Effector memory CD4-positive, alpha-beta T cell (primary cell): ENCODE measurements around the gene HEPHL1.
"Not testable (repeated sequence)": the region's sequence is repeated elsewhere in the genome, so short reads cannot be mapped to it uniquely, and the experiment has no call there.

Experiments
- DNase-seq, 3 donors: peaks; one replicate each; pipeline ENCODE4 v3.0.0-alpha.2; 2020
- H3K27ac ChIP-seq: 2 replicates; pipeline ENCODE4 v1.7.0; 2013; ENCODE audit warnings: mild to moderate bottlenecking, low read length, moderate library complexity; ENCODE audit not compliant: insufficient read depth, poor library complexity, severe bottlenecking
- H3K27me3 ChIP-seq: replicated peaks from 2 replicates; pipeline ENCODE4 v1.7.0; 2013; ENCODE audit warnings: mild to moderate bottlenecking, low read length; ENCODE audit not compliant: insufficient read depth, control insufficient read depth, poor library complexity, severe bottlenecking
- H3K36me3 ChIP-seq: 2 replicates; pipeline ENCODE4 v1.7.0; 2013; ENCODE audit warnings: mild to moderate bottlenecking, low read length, moderate library complexity; ENCODE audit not compliant: control insufficient read depth, insufficient read depth
- H3K4me1 ChIP-seq: 2 replicates; pipeline ENCODE4 v1.7.0; 2013; ENCODE audit warnings: low read length, mild to moderate bottlenecking; ENCODE audit not compliant: control insufficient read depth, insufficient read depth, poor library complexity, severe bottlenecking
- H3K4me3 ChIP-seq: 2 replicates; pipeline ENCODE4 v1.7.0; 2013; ENCODE audit warnings: low read length, low read depth, mild to moderate bottlenecking; ENCODE audit not compliant: insufficient read depth, poor library complexity, severe bottlenecking
- H3K9me3 ChIP-seq: 2 replicates; pipeline ENCODE4 v1.7.0; 2013; ENCODE audit warnings: mild to moderate bottlenecking, low read length, moderate library complexity; ENCODE audit not compliant: control insufficient read depth

Gene HEPHL1

DNA sequence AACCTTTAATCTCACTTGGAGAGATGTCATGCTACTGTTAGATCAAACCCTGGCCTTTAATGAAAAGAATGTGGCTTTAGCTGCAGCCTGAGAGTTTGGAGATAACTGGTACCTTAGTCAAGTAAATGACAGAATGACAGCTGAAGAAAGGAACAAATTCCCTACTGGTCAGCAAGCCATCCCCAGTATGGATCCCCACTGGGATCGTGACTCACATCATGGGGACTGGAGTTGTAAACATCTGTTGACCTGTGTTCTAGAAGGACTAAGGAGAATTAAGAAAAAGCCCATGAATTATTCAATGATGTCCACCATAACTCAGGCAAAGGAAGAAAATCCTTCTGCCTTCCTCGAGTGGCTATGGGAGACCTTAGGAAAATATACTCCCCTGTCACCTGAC lies 99.4 kb downstream of the HEPHL1 start:
- not testable (repeated sequence) for DNase-seq, H3K27ac ChIP-seq, H3K36me3 ChIP-seq, H3K4me1 ChIP-seq, H3K4me3 ChIP-seq, H3K9me3 ChIP-seq, H3K27me3 ChIP-seq

DNA sequence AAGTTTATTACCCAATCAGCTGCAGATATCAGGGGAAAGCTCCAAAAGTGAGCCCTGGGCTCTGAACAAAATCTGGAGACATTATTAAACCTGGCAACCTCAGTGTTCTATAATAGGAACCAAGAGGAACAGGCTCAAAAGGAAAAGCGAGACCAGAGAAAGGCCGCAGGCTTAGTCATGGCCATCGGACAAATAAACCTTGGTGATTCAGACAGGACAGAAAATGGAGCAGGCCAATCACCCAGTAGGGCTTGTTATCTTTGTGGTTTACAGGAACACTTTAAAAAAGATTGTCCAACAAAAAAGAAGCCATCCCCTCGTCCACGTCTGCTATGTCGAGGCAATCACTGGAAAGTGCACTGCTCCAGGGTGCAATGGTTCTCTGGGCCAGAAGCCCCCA lies 99.8 kb downstream of the HEPHL1 start:
- peaks cover 3% of the 10 kb centered on the region for H3K27me3 ChIP-seq
- no peaks in the 10 kb centered on the region for H3K36me3 ChIP-seq
- no peak overlapping the region for H3K27ac ChIP-seq
- H3K9me3 ChIP-seq, result no peaks in the 10 kb centered on the region
- DNase-seq, result no peak
- H3K4me1 ChIP-seq, result no peaks in the 10 kb centered on the region
- no peak overlapping the region for H3K4me3 ChIP-seq

DNA sequence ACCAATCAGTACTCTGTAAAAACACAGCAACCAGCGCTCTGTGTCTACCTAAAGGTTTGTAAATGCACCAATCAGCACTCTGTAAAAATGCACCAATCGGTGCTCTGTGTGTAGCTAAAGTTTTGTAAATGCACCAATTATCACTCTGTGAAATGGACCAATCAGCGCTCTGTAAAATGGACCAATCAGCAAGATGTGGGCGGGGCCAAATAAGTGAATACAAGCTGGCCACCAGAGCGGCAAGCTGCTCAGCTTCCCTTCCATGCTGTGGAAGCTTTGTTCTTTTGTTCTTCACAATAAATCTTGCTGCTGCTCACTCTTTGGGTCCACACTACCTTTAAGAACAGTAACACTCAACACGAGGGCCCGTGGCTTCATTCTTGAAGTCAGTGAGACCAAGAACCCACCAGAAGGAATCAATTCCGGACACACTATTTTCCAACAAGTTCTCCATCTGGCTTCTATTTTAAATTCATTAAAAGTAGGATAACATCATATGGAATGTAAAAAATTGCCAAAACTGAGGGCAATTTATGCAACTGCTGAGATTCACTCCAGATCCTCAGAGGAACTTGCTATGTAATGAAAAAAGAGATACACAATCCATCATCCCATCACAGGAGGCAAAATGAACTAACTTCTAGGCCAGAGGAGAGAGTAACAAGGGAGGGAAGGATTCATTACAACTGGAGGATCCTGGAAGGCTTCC lies 104.4 kb downstream of the HEPHL1 start:
- peaks cover 14% of the 10 kb centered on the region for H3K4me1 ChIP-seq
- no peaks in the 10 kb centered on the region for H3K9me3 ChIP-seq
- H3K27me3 ChIP-seq, result no peaks in the 10 kb centered on the region
- DNase-seq, result no peak
- H3K36me3 ChIP-seq, result no peaks in the 10 kb centered on the region
- H3K27ac ChIP-seq, result no peak overlapping the region
- H3K4me3 ChIP-seq, result no peak overlapping the region

DNA sequence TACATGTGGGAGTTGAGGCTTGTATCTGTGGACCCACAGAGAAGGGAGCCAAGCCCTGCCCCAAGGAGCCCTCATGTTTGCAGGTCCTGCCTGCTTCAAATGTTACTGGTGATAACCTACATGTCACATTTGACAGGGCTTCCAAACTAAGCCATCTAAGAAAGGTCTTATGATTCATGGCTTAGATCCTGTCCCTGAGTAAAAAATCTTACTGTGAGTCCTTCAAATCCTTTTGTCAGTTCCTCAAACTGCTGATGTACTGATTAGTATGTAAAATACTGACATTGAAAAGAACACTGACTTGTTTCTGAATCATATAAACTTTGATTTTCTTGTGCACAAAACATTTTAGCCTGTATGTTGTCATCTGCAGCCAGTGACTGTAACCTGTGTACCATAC lies 106.5 kb downstream of the HEPHL1 start:
- H3K36me3 ChIP-seq, result no peaks in the 10 kb centered on the region
- no peaks in the 10 kb centered on the region for H3K27me3 ChIP-seq
- H3K4me1 ChIP-seq, result peaks cover 17% of the 10 kb centered on the region
- peak overlapping the region; percentile 76 for H3K4me3 ChIP-seq
- no peaks in the 10 kb centered on the region for H3K9me3 ChIP-seq
- no peak for DNase-seq
- peak overlapping the region; percentile 72 for H3K27ac ChIP-seq

DNA sequence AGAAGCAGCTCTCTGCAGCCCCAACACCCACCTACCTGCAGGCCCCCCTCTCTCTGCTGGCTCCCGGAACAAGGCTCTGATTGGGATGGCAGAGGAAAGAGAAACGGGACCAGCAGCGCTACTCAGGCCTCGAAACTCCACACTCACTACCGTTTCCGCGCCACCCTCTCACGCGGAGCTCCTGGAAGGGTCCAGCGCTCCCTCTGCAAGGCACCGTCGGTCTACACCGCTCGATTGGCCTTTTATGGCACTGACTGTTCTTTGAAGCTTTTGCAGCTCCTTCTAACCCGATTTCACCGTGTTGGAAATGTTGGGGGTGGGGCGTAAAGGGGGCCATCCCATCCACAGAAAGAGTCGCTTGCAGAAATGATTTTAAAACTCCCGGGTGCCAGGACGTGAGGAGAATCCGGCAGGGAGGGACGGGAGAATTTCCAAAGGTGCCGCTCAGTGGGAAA lies 107.2 kb downstream of the HEPHL1 start:
- H3K4me3 ChIP-seq, result peak overlapping the region; percentile 76
- H3K36me3 ChIP-seq, result no peaks in the 10 kb centered on the region
- peaks cover 17% of the 10 kb centered on the region for H3K4me1 ChIP-seq
- no peaks in the 10 kb centered on the region for H3K27me3 ChIP-seq
- DNase-seq, result no peak
- peak overlapping the region; percentile 72 for H3K27ac ChIP-seq
- no peaks in the 10 kb centered on the region for H3K9me3 ChIP-seq

DNA sequence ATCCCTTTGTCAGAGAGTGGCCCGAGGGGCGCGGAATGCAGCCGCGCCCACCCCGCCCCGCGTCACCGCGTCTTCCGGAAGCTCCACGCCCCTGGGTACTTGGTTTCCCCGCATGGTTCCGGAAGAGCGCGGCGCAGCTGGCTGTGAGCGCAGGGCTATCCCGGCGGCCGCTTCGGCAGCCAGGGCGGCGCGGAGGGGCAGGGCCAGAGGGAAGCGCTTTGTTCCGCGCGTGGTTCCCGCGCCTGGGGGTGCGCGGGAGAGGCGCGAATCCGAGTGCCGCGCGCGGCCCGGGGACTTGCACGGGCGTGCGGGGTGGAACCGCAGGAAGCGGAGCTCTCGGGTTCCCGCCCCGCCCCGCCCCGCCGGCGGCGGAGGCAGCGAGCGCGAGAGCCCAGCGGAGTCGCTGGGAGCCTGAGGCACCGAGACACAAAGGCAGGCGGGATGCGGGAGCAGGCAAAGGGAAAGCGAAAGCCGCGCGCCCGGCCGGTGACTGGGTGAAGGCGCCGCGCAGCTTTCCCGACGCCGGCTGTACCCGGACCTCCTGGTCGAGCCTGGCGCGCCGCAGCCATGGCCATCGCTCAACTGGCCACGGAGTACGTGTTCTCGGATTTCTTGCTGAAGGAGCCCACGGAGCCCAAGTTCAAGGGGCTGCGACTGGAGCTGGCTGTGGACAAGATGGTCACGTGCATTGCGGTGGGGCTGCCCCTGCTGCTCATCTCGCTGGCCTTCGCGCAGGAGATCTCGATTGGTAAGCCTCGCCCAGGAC lies 107.8 kb downstream of the HEPHL1 start, which contains the start of gene PANX1:
TSS of gene PANX1 (plus strand) at position 96 of the 766 bp plus-strand sequence. CDS start at position 568, 472 bp downstream.
- no peaks in the 10 kb centered on the region for H3K27me3 ChIP-seq
- H3K36me3 ChIP-seq, result no peaks in the 10 kb centered on the region
- H3K4me3 ChIP-seq, result peak within 1 kb of the TSS; percentile 76
- peak within 1 kb of the TSS; percentile 72 for H3K27ac ChIP-seq
- peak; percentile 54 to 65 (median 62) for DNase-seq
- H3K4me1 ChIP-seq, result peaks cover 17% of the 10 kb centered on the region
- H3K9me3 ChIP-seq, result no peaks in the 10 kb centered on the region

DNA sequence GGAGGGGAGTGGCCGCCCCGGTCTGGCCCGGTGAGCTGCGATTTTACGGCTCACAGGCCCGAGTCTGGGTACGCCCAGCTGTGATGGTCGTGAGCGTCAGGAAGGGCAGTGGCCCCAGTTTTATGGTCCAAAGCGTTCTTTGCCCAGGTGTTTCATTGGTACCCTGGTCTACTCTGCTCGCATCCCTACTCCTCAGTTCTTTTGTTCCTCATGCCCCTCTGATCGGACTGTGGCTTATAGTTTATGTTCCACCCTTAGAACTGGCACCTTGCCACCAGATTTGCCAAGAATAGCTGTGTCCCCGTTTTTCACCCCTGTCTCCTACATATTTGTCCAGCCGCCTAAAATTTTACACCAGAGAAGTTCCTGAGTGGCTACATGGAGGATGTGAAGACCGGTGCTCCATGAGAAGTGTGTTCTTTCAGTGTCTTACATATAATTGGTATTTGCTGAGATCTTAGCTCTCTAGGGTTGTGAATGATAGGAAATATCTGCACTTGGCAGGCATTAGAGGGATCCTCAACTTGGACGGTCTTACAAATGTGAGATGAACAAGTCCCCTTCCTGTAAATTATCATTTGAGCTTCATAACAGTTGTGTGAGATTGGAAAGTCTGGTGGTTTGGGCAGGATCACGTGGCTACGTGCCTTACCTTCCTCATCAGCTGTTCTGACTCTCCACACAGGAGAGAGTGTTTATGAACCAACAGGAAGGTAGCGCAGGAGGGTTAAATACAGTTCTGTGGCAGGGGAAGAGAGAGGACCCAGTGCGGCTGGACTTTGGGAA lies 108.6 kb downstream of the HEPHL1 start:
- Histone ChIP-seq H3K36me3 (no peaks in the 10 kb centered on the region), H3K27ac (peak overlapping the region; percentile 72), H3K27me3 (no peaks in the 10 kb centered on the region), H3K9me3 (no peaks in the 10 kb centered on the region), H3K4me1 (peaks cover 17% of the 10 kb centered on the region), H3K4me3 (peak overlapping the region; percentile 76)
- DNase-seq, result no peak

DNA sequence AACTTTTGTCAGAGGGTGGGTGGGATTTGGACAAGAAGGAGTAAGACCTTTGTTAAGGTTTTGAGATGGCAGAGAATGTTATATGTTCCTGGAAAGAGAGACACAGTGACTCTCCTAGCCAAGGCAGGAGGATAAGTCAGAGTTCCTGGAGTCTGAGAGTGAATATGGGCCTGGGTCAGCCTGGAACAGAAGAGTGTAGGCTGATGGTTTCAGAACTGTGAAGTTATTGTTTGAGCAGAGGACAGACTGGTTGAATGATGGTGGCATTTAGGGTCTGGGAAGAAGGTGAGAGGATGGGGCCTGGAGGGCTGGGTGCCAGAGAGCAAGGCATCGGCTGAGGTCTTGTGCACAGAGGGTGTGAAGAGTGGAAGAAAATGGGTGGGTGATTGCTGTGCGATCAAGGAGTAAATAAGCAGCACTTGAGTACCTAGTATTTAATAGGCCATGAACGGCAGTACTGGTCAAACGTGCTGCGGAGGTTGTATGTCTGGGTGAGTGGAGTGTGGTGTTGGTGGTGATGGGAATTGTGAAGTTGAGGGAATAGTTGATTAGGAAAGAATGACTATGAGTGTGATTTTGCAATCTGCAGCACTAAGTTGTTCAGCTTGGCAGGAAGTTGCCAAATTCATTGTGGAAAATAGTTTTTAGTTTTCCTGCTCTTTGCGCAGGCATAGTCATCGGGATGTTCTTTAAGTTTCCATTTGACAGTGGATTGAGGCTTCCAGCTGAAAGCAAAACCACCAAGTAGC lies 109.3 kb downstream of the HEPHL1 start:
- Histone ChIP-seq H3K36me3 (no peaks in the 10 kb centered on the region), H3K9me3 (no peaks in the 10 kb centered on the region), H3K4me1 (peaks cover 17% of the 10 kb centered on the region), H3K27me3 (no peaks in the 10 kb centered on the region), H3K4me3 (peak overlapping the region; percentile 76), H3K27ac (peak overlapping the region; percentile 72)
- no peak for DNase-seq

DNA sequence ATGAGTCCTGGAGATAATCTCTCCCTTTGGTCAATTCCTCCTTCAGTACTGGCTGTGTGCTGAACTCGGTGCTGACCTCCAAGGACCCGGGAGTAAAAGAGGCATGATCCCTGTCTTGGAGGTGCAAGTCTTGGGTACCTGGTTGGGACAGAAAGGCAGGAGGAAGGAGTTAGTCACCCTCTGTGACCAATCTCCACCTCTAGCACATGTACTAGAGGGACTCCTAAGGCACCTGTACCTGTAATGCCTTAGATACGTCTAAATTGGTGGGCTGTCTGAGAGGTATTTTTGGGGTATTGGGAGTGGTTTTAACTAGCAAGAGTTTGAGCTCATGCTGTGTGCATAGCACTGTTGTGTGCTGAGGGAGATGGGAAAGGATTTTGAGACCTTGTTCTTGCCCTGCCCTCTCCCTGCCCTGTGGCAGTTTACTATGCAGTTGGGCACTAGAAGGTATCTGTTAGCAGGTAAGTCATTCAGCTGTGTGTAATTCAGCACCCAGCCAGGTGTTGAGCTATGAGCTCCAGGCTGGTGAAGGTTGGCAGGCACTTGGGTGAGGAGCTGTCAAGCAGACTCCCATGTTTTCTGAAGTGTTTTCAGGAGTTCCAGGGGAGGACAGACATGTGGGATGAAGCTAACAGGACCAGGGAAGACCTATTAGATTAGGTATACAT lies 110.0 kb downstream of the HEPHL1 start:
- H3K27ac ChIP-seq, result no peak overlapping the region
- peaks cover 17% of the 10 kb centered on the region for H3K4me1 ChIP-seq
- H3K4me3 ChIP-seq, result no peak overlapping the region
- no peaks in the 10 kb centered on the region for H3K27me3 ChIP-seq
- H3K9me3 ChIP-seq, result no peaks in the 10 kb centered on the region
- H3K36me3 ChIP-seq, result no peaks in the 10 kb centered on the region
- DNase-seq, result no peak
